ENCODE results near the gene CHERP.
"Not testable (repeated sequence)": the region's sequence is repeated elsewhere in the genome, so short reads cannot be mapped to it uniquely, and the experiment has no call there.

Gene CHERP

GRCh38 chr19:16576690-16577530, 34.7 kb upstream of the CHERP start:
- DNase-seq (ENCODE audit: low read depth in 3 of 3, low spot score in 1 of 3) = no peak

- DNase-seq (ENCODE audit: low read depth in 3 of 3, low spot score in 1 of 3) = no peak
Observed at GRCh38 chr19:16575861-16576689, 33.8 kb upstream of the CHERP start.

DNA sequence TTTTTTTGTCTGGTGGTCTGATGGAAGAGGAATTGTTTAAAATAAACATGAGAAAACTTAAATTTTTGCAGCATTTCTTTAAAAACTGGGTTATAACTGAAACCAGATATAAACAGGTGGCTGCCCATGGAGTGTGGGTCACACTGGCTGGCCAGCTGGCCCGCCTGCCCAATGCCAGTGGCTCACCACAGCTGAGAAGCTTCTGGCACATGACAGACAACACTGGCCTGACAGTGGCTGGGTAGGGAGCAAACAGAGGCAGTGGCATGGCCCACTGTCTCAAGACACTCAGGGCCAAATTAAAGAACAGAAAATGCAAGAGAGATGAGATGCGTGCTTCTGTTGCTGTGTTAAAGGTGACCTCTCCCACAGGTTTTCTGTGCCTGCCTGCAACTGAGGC, 33.0 kb upstream of the CHERP start:
- no peak for DNase-seq (ENCODE audit: low read depth in 3 of 3, low spot score in 1 of 3)

DNA sequence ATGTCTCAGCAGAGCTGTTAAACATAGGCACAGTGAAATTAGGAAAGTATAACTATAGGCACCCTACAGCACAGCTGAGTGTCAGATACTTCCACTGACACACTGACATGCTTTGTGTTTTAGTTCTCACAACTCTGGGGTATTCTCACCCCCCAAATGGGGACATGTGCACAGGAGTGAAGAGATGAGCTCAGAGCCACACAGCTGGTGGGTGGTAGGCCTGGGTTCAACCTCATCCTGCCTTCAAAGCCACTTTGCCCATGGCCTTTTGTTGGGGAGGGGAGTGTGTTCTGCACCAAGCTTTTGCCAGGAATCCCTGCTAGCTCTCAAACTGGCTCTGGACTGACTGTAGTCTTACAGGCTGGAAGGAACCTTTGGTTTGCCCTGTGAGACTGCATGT, 31.7 kb upstream of the CHERP start:
- no peak for DNase-seq (ENCODE audit: low read depth in 3 of 3, low spot score in 1 of 3)

- DNase-seq (ENCODE audit: low read depth in 3 of 3, low spot score in 1 of 3) = no peak
Observed at GRCh38 chr19:16573296-16573695, 31.1 kb upstream of the CHERP start.

DNA sequence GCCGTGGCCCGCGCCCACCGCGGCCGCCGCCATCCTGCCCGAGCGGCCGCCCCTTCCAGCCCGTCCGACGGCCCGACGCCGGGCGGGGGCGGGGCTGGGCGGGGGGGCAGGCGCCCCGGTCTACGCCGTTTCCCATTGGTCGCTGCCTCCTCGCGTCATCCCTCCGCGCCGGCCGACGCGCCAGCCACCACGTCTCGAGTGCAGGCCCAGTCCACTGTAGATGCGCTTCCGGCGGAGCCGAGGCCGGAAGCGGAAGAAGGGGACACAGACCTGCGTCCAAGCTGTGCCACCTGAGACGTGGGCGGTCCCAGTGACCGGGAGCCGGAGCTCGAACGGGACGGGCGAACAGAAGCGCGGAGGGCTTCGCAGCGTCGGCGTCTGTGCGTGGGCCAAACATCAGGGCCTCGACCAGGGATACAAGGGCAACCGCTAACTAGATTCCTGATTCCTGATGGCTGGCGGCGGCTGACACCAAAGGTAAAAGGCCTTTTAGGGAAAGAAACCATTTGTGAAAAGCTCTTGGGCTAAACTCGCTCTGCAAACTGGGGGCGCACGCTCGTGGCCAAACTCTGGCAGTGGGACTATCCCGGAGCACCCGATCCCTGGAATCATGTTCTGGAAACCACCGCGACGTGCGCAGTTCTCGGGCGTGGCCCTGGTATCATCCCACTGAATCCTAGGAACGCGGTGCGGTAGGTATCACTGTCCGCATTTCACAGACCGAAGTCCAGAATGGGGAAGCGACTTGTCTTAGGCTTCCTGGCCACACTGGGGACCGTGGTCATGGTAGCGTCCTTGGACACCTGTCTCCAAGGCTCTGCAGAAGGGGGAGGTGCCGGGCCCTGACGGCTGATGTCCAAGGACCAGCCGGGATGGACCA, 30.3 kb upstream of the CHERP start, which contains the start of gene SLC35E1:
Gene SLC35E1 (minus strand): TSS at position 84 of the 880 bp plus-strand sequence. CDS start 51 bp downstream, at position 33.
- peak; percentile 77 to 82 (median 80) for DNase-seq (ENCODE audit: low read depth in 3 of 3, low spot score in 1 of 3)

DNA sequence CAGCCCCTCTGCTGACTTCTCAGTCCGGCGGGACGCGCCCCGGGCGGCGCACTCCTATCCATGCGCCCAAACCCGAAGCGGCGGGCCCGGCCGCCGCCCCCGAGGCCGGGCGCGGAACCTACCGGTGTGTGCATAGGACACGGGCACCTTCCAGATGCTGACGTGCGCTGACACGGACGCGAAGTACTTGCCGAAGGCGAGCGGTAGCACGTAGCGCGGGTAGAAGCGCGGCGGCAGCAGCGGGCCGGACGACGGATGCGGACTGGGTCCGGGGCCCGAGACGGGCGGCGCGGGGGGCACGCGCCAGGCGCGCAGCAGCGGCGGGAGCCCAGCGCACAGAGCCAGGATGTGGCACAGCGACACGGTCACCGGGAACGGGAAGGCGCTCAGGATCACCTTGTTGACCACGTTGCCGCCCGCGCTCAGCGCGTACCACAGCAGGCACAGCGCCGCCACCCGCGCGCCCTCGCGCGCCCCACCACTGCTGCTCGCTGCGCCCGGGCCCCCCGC, 29.6 kb upstream of the CHERP start:
- DNase-seq (ENCODE audit: low read depth in 3 of 3, low spot score in 1 of 3) = no peak

GRCh38 chr19:16571283-16571682, 29.0 kb upstream of the CHERP start:
- no peak for DNase-seq (ENCODE audit: low read depth in 3 of 3, low spot score in 1 of 3)

- DNase-seq (ENCODE audit: low read depth in 3 of 3, low spot score in 1 of 3) = no peak
Observed at GRCh38 chr19:16569609-16570320, 27.5 kb upstream of the CHERP start.

DNA sequence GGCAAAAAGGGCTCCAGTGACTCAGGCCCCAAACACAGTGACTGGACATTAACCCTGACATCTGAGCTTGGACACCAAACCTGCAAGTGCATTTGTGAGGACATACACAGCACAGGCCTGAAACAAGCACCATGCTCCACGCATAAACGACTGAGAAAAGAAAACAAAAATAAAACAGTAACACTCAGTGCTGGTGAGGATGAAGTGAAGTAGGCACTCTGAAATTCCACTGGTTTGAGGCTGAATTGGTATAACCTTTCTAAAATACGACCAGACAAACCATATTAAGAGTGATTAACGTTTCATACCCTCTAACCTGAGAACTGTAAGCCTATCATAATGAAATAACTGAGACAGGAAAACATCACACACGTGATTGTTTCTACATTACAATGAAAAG, 24.5 kb upstream of the CHERP start:
- no peak for DNase-seq (ENCODE audit: low read depth in 3 of 3, low spot score in 1 of 3)

DNA sequence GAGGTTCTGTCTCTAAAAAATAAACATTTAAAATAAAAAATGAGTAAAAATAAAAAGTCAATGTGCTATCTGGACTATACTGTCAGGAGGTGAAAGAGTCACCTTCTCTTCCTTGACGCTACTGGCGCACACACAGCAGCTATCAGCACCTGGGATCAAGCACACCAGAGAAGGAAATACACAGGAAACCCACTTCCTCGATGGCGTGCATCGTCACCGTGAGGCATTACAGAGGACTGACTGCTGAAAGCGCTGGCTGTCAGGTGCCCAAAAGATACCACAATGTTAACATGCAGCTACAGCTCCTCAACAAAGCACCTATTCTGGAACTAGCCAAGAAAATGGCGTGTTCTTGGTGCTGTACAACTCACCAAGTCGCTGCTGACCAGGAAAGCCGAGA, 23.9 kb upstream of the CHERP start:
- peak in 2 of 3 donors; percentile 63 for DNase-seq (ENCODE audit: low read depth in 3 of 3, low spot score in 1 of 3)

GRCh38 chr19:16564842-16565241, 22.6 kb upstream of the CHERP start:
- DNase-seq (ENCODE audit: low read depth in 3 of 3, low spot score in 1 of 3) = no peak

GRCh38 chr19:16562608-16563025, 20.4 kb upstream of the CHERP start:
- DNase-seq (ENCODE audit: low read depth in 3 of 3, low spot score in 1 of 3) = no peak

- DNase-seq (ENCODE audit: low read depth in 3 of 3, low spot score in 1 of 3) = no peak
Observed at GRCh38 chr19:16561382-16561781, 19.1 kb upstream of the CHERP start.

GRCh38 chr19:16559780-16560276, 17.6 kb upstream of the CHERP start:
- no peak for DNase-seq (ENCODE audit: low read depth in 3 of 3, low spot score in 1 of 3)

GRCh38 chr19:16554776-16555175, 12.5 kb upstream of the CHERP start:
- DNase-seq (ENCODE audit: low read depth in 3 of 3, low spot score in 1 of 3) = no peak

DNA sequence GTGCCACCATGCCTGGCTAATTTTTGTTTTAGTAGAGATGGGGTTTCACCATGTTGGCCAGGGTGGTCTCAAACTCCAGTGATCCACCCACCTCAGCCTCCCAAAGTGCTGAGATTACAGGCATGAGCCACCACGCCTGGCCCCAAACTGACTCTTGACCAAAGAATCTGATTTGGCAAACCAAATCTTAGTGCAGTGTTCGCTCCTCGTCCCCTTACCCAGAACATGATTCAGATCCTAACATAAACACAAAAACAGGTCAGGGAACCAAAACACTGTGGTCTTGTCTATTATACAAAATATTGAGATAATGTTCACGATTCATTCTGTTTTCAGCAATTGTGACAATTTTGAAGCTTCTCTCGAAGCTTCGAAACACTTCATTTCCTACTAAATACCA, 9.7 kb upstream of the CHERP start:
- DNase-seq (ENCODE audit: low read depth in 3 of 3, low spot score in 1 of 3) = not testable (repeated sequence)

- DNase-seq (ENCODE audit: low read depth in 3 of 3, low spot score in 1 of 3) = no peak
Observed at GRCh38 chr19:16548956-16549355, 6.7 kb upstream of the CHERP start.

GRCh38 chr19:16544473-16545231, 2.4 kb upstream of the CHERP start:
- no peak for DNase-seq (ENCODE audit: low read depth in 3 of 3, low spot score in 1 of 3)
